SK-N-DZ (cell line): Measurements from ENCODE around the gene KSR1.

Experiments used
- DNase-seq: peaks from one replicate; pipeline ENCODE4 v3.0.0-alpha.2; 2015; ENCODE audit warnings: low spot score

KSR1 gene

GRCh38 chr17:27535178-27535928 lies 79.1 kb downstream of the KSR1 start:
- DNase-seq, result peak; percentile 57

GRCh38 chr17:27535975-27536374 lies 79.7 kb downstream of the KSR1 start:
- DNase-seq, result no peak

- DNase-seq, result no peak
Observed at GRCh38 chr17:27536781-27537180, 80.5 kb downstream of the KSR1 start.

GRCh38 chr17:27538156-27538955 lies 82.1 kb downstream of the KSR1 start:
- DNase-seq, result no peak

- no peak for DNase-seq
Observed at GRCh38 chr17:27539152-27539551, 82.9 kb downstream of the KSR1 start.

- DNase-seq, result no peak
Observed at GRCh38 chr17:27539794-27540317, 83.6 kb downstream of the KSR1 start.

- no peak for DNase-seq
Observed at GRCh38 chr17:27540318-27541101, 84.3 kb downstream of the KSR1 start.

GRCh38 chr17:27541301-27542023 lies 85.2 kb downstream of the KSR1 start:
- DNase-seq, result no peak

- no peak for DNase-seq
Observed at GRCh38 chr17:27542841-27543463, 86.7 kb downstream of the KSR1 start.

GRCh38 chr17:27543464-27543856 lies 87.2 kb downstream of the KSR1 start:
- DNase-seq, result no peak

GRCh38 chr17:27543958-27544349 lies 87.7 kb downstream of the KSR1 start:
- DNase-seq, result no peak

- DNase-seq, result no peak
Observed at GRCh38 chr17:27544350-27545131, 88.3 kb downstream of the KSR1 start.

GRCh38 chr17:27545562-27546229 lies 89.4 kb downstream of the KSR1 start:
- no peak for DNase-seq

- DNase-seq, result no peak
Observed at GRCh38 chr17:27546624-27547300, 90.5 kb downstream of the KSR1 start.

- DNase-seq, result no peak
Observed at GRCh38 chr17:27547301-27547683, 91.0 kb downstream of the KSR1 start.

GRCh38 chr17:27548369-27548768 lies 92.1 kb downstream of the KSR1 start:
- DNase-seq, result no peak

GRCh38 chr17:27549251-27549893 lies 93.1 kb downstream of the KSR1 start:
- DNase-seq, result no peak

GRCh38 chr17:27550291-27550930 lies 94.2 kb downstream of the KSR1 start:
- DNase-seq, result no peak
